ENCODE measurements around the gene XIST.

The XIST gene

DNA sequence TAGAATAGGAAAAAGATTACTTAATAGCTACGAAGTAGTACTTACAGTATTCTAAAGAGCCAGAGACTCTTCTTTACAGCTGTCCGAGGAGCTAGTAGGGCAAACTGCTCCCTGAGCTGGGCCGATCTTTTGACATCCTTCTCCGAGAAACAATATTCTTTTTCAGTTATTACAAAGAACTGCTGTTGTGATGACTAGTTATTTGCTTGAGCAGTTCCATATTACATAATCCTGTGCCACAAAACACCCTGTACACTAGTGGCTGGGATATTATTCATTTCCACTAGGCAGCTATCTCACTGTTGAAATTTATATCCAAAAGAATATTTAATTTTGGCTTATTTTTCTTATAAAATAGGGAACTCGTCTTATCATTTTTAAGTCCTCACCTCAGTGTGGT is 11.2 kb downstream of the XIST start:
- CTCF ChIA-PET = no interaction called here
- peaks cover 0 to 37% (median 0%) of the 10 kb centered on the region in 4 experiments for H3K36me3 ChIP-seq (ENCODE audit: control insufficient read depth in 4 of 4, insufficient read depth in 4 of 4, low read length in 3 of 4)
- H3K9me3 ChIP-seq (ENCODE audit: control extremely low read depth in 1 of 5, control insufficient read depth in 4 of 5, insufficient read depth in 2 of 5, low read depth in 1 of 5, low read length in 4 of 5) = no peaks in the 10 kb centered on the region
- WGBS (ENCODE audit: insufficient coverage) = 100% methylated on average over 2 of the region's 5 CpGs
- H3K4me1 ChIP-seq (ENCODE audit: control extremely low read depth in 1 of 4, control insufficient read depth in 4 of 4, insufficient read depth in 4 of 4, low read length in 3 of 4) = no peaks in the 10 kb centered on the region
- DNase-seq = no peak
- H3K27ac ChIP-seq (ENCODE audit: insufficient read depth in 1 of 2, low read depth in 1 of 2, low read length in 2 of 2, poor library complexity in 1 of 2, severe bottlenecking in 2 of 2) = no peak overlapping the region
- no peaks in the 10 kb centered on the region for H3K27me3 ChIP-seq (replicated peaks in 2 of 5; ENCODE audit: control insufficient read depth in 4 of 5, insufficient read depth in 5 of 5, low read length in 4 of 5)
- no peak overlapping the region for H3K4me3 ChIP-seq (ENCODE audit: control insufficient read depth in 1 of 7, extremely low read depth in 1 of 7, insufficient read depth in 4 of 7, low read depth in 2 of 7, low read length in 6 of 7)
- POLR2A ChIA-PET = no interaction called here

DNA sequence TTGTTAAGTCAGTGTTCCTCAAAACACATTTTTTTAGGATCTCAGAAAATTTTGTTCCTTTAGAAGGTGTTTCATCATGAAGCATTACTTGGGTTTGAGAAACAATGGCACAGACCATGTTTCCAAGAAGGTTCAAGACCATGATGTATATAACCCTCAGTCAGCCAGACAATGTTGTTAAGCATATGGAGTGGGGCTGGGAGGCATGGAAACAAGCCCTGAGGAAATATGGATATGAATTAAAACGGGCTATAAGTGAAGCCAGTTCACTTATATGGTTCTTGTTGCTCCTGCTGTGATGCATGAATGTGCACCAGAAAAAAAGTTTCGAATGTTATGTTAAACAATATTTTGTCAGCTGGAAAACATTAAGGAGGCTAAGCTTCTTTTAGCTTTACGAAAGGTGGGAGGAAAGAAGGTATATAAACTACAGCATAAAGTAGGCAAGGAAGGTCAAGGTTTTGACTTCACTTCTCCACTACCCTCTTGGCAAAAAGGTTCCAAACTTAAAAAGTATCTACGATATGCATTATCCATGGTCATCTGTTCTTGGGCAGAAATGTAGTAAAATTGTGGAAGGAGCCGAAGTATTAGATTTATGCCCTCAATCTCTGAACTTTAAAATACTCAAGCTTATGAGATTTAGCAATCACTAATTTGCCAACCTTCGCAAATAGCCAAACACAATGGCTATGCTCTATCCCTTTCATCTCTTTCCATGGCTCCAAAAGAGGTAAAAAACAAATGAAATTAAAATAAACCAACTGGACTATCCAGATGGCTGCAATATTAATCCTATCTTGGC is 12.2 kb downstream of the XIST start:
- POLR2A ChIA-PET = no interaction called here
- no peaks in the 10 kb centered on the region for H3K4me1 ChIP-seq (ENCODE audit: control extremely low read depth in 1 of 4, control insufficient read depth in 4 of 4, insufficient read depth in 4 of 4, low read length in 3 of 4)
- no peaks in the 10 kb centered on the region for H3K9me3 ChIP-seq (ENCODE audit: control extremely low read depth in 1 of 5, control insufficient read depth in 4 of 5, insufficient read depth in 2 of 5, low read depth in 1 of 5, low read length in 4 of 5)
- no peak overlapping the region for H3K27ac ChIP-seq (ENCODE audit: insufficient read depth in 1 of 2, low read depth in 1 of 2, low read length in 2 of 2, poor library complexity in 1 of 2, severe bottlenecking in 2 of 2)
- 94% methylated on average over 4 of the region's 6 CpGs for WGBS (ENCODE audit: insufficient coverage)
- no peak overlapping the region for H3K4me3 ChIP-seq (ENCODE audit: control insufficient read depth in 1 of 7, extremely low read depth in 1 of 7, insufficient read depth in 4 of 7, low read depth in 2 of 7, low read length in 6 of 7)
- CTCF ChIA-PET = no interaction called here
- no peaks in the 10 kb centered on the region for H3K27me3 ChIP-seq (replicated peaks in 2 of 5; ENCODE audit: control insufficient read depth in 4 of 5, insufficient read depth in 5 of 5, low read length in 4 of 5)
- peaks cover 0 to 31% (median 2%) of the 10 kb centered on the region in 4 experiments for H3K36me3 ChIP-seq (ENCODE audit: control insufficient read depth in 4 of 4, insufficient read depth in 4 of 4, low read length in 3 of 4)
- no peak for DNase-seq

DNA sequence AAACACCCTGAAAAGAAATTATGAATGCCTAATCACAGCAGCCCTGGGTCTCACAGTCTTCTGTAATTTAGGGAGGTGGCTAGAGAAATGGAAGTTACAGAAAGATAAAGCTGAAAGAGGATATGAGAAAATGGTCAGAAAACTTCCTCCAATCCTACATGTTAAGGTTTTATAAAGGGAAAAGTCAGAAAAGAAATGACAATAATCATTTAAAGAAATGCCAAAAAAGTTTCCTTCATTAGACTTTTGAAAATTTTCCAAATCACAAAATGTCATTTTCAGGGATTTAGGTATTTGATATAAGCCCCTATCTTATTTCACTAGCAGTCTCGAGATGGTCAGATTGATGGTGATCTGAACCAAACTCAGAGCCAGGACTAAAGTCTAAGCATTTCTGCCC is 13.4 kb downstream of the XIST start:
- 100% methylated on average over 1 of the region's 1 CpG for WGBS (ENCODE audit: insufficient coverage)
- CTCF ChIA-PET = no interaction called here
- no peaks in the 10 kb centered on the region for H3K9me3 ChIP-seq (ENCODE audit: control extremely low read depth in 1 of 5, control insufficient read depth in 4 of 5, insufficient read depth in 2 of 5, low read depth in 1 of 5, low read length in 4 of 5)
- H3K4me3 ChIP-seq (ENCODE audit: control insufficient read depth in 1 of 7, extremely low read depth in 1 of 7, insufficient read depth in 4 of 7, low read depth in 2 of 7, low read length in 6 of 7) = no peak overlapping the region
- peaks cover 0 to 31% (median 2%) of the 10 kb centered on the region in 4 experiments for H3K36me3 ChIP-seq (ENCODE audit: control insufficient read depth in 4 of 4, insufficient read depth in 4 of 4, low read length in 3 of 4)
- no peak overlapping the region for H3K27ac ChIP-seq (ENCODE audit: insufficient read depth in 1 of 2, low read depth in 1 of 2, low read length in 2 of 2, poor library complexity in 1 of 2, severe bottlenecking in 2 of 2)
- no peaks in the 10 kb centered on the region for H3K27me3 ChIP-seq (replicated peaks in 2 of 5; ENCODE audit: control insufficient read depth in 4 of 5, insufficient read depth in 5 of 5, low read length in 4 of 5)
- DNase-seq = no peak
- H3K4me1 ChIP-seq (ENCODE audit: control extremely low read depth in 1 of 4, control insufficient read depth in 4 of 4, insufficient read depth in 4 of 4, low read length in 3 of 4) = no peaks in the 10 kb centered on the region
- POLR2A ChIA-PET = no interaction called here

DNA sequence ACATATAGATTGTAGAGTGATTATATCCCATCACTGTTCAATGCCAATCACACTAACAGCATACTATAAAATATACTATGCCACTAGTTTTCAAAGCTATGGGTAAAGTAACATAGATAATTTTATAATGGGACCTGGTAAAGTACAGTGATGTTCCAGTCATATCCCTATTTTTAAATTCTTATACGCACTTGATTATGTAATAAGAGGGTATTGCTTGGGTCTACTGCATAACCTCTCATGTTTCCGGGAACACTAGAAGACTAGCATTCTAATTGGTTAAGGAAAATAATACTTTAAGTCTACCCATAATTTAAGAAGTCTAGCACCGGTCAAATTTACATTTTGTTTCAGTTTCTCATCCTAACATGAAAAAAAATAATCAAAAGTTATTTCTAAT is 14.4 kb downstream of the XIST start:
- Histone ChIP-seq H3K4me3 (ENCODE audit: control insufficient read depth in 1 of 7, extremely low read depth in 1 of 7, insufficient read depth in 4 of 7, low read depth in 2 of 7, low read length in 6 of 7) (no peak overlapping the region), H3K27ac (ENCODE audit: insufficient read depth in 1 of 2, low read depth in 1 of 2, low read length in 2 of 2, poor library complexity in 1 of 2, severe bottlenecking in 2 of 2) (no peak overlapping the region), H3K27me3 (replicated peaks in 2 of 5; ENCODE audit: control insufficient read depth in 4 of 5, insufficient read depth in 5 of 5, low read length in 4 of 5) (no peaks in the 10 kb centered on the region), H3K9me3 (ENCODE audit: control extremely low read depth in 1 of 5, control insufficient read depth in 4 of 5, insufficient read depth in 2 of 5, low read depth in 1 of 5, low read length in 4 of 5) (no peaks in the 10 kb centered on the region), H3K36me3 (ENCODE audit: control insufficient read depth in 4 of 4, insufficient read depth in 4 of 4, low read length in 3 of 4) (peaks cover 0 to 36% (median 2%) of the 10 kb centered on the region in 4 experiments), H3K4me1 (ENCODE audit: control extremely low read depth in 1 of 4, control insufficient read depth in 4 of 4, insufficient read depth in 4 of 4, low read length in 3 of 4) (no peaks in the 10 kb centered on the region)
- no CpG with 5 or more reads among the region's 3 CpGs for whole genome bisulfite sequencing (ENCODE audit: insufficient coverage)
- no peak for DNase-seq
- ChIA-PET CTCF (no interaction called here), POLR2A (no interaction called here)

DNA sequence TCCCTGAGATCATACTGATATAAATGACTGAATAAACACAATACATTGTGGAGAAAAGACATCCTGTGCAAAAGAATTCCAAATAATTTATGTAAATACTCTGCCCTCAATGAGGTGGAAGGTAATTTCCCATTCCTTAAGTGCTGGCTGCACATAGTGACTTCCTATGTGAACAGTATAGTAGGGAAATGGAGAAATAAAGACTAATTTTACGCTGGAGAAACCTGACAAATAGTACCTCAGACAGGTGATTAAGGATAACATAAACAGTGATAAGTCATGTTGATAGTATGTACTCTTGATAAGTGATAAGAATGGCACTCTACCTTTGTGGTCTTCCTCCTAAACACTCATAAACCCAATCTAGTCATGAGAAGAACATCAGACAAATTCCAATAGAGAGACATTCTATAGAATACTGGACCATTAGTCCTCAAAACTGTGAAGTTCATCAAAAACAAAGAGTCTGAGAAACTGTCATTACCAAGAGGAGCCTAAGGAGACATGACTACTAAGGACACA is 15.5 kb downstream of the XIST start:
- Histone ChIP-seq H3K4me3 (ENCODE audit: control insufficient read depth in 1 of 7, extremely low read depth in 1 of 7, insufficient read depth in 4 of 7, low read depth in 2 of 7, low read length in 6 of 7) (no peak overlapping the region), H3K9me3 (ENCODE audit: control extremely low read depth in 1 of 5, control insufficient read depth in 4 of 5, insufficient read depth in 2 of 5, low read depth in 1 of 5, low read length in 4 of 5) (no peaks in the 10 kb centered on the region), H3K4me1 (ENCODE audit: control extremely low read depth in 1 of 4, control insufficient read depth in 4 of 4, insufficient read depth in 4 of 4, low read length in 3 of 4) (no peaks in the 10 kb centered on the region), H3K27ac (ENCODE audit: insufficient read depth in 1 of 2, low read depth in 1 of 2, low read length in 2 of 2, poor library complexity in 1 of 2, severe bottlenecking in 2 of 2) (no peak overlapping the region), H3K27me3 (replicated peaks in 2 of 5; ENCODE audit: control insufficient read depth in 4 of 5, insufficient read depth in 5 of 5, low read length in 4 of 5) (no peaks in the 10 kb centered on the region), H3K36me3 (ENCODE audit: control insufficient read depth in 4 of 4, insufficient read depth in 4 of 4, low read length in 3 of 4) (peaks cover 0 to 34% (median 2%) of the 10 kb centered on the region in 4 experiments)
- DNase-seq = no peak
- ChIA-PET CTCF (no interaction called here), POLR2A (no interaction called here)
- WGBS (ENCODE audit: insufficient coverage) = 100% methylated on average over 1 of the region's 1 CpG

DNA sequence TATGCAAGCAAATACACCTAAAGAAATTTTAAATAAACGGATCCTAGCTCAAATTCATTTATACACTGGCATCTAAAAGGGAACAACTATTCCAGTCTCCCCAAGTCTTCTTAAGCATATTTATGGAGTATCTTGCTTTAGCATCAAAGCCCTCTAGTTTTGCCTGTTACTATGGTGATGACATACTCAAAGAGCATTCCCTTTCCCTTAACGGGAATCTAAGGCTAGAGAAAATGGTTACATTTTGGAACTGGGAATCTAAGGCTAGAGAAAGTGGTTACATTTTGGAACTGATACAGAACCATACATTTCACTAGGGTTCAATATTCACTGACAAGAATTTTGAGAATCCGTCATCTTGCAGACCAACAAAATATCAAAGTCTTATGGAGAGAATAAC is 18.3 kb downstream of the XIST start:
- Histone ChIP-seq H3K27me3 (replicated peaks in 2 of 5; ENCODE audit: control insufficient read depth in 4 of 5, insufficient read depth in 5 of 5, low read length in 4 of 5) (no peaks in the 10 kb centered on the region), H3K4me3 (ENCODE audit: control insufficient read depth in 1 of 7, extremely low read depth in 1 of 7, insufficient read depth in 4 of 7, low read depth in 2 of 7, low read length in 6 of 7) (no peak overlapping the region), H3K36me3 (ENCODE audit: control insufficient read depth in 4 of 4, insufficient read depth in 4 of 4, low read length in 3 of 4) (peaks cover 0 to 52% (median 2%) of the 10 kb centered on the region in 4 experiments), H3K4me1 (ENCODE audit: control extremely low read depth in 1 of 4, control insufficient read depth in 4 of 4, insufficient read depth in 4 of 4, low read length in 3 of 4) (peaks cover 0 to 5% (median 0%) of the 10 kb centered on the region in 4 experiments), H3K27ac (ENCODE audit: insufficient read depth in 1 of 2, low read depth in 1 of 2, low read length in 2 of 2, poor library complexity in 1 of 2, severe bottlenecking in 2 of 2) (no peak overlapping the region), H3K9me3 (ENCODE audit: control extremely low read depth in 1 of 5, control insufficient read depth in 4 of 5, insufficient read depth in 2 of 5, low read depth in 1 of 5, low read length in 4 of 5) (no peaks in the 10 kb centered on the region)
- no peak for DNase-seq
- ChIA-PET POLR2A (no interaction called here), CTCF (no interaction called here)
- 100% methylated on average over 1 of the region's 3 CpGs for WGBS (ENCODE audit: insufficient coverage)

DNA sequence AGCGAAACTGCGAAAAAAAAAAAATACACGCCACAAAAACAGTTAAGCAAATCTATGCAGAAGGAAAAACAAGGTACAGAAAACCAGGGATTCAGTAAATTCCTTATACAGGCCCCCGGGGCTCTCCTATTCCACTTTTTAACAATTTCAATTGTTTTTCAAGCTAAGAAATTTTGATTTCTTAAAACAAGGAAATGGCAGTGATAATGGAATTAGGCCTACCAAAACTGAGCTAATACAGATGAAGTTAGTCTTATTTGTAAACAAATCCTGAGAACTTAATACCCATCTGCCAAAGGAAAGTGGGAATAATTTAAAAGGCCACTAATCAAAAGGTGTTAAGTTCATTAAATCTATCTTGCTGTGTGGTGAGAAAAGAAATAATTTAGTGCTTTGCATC is 20.2 kb downstream of the XIST start:
- Histone ChIP-seq H3K9me3 (ENCODE audit: control extremely low read depth in 1 of 5, control insufficient read depth in 4 of 5, insufficient read depth in 2 of 5, low read depth in 1 of 5, low read length in 4 of 5) (no peaks in the 10 kb centered on the region), H3K27me3 (replicated peaks in 2 of 5; ENCODE audit: control insufficient read depth in 4 of 5, insufficient read depth in 5 of 5, low read length in 4 of 5) (no peaks in the 10 kb centered on the region), H3K27ac (ENCODE audit: insufficient read depth in 1 of 2, low read depth in 1 of 2, low read length in 2 of 2, poor library complexity in 1 of 2, severe bottlenecking in 2 of 2) (no peak overlapping the region), H3K36me3 (ENCODE audit: control insufficient read depth in 4 of 4, insufficient read depth in 4 of 4, low read length in 3 of 4) (peaks cover 0 to 68% (median 3%) of the 10 kb centered on the region in 4 experiments), H3K4me3 (ENCODE audit: control insufficient read depth in 1 of 7, extremely low read depth in 1 of 7, insufficient read depth in 4 of 7, low read depth in 2 of 7, low read length in 6 of 7) (no peak overlapping the region), H3K4me1 (ENCODE audit: control extremely low read depth in 1 of 4, control insufficient read depth in 4 of 4, insufficient read depth in 4 of 4, low read length in 3 of 4) (peaks cover 0 to 5% (median 0%) of the 10 kb centered on the region in 4 experiments)
- CTCF ChIA-PET = no interaction called here
- POLR2A ChIA-PET = no interaction called here
- 100% methylated on average over 3 of the region's 4 CpGs for WGBS (ENCODE audit: insufficient coverage)
- no peak for DNase-seq
